ENCODE measurements around the gene STIMATE.

The STIMATE gene

DNA sequence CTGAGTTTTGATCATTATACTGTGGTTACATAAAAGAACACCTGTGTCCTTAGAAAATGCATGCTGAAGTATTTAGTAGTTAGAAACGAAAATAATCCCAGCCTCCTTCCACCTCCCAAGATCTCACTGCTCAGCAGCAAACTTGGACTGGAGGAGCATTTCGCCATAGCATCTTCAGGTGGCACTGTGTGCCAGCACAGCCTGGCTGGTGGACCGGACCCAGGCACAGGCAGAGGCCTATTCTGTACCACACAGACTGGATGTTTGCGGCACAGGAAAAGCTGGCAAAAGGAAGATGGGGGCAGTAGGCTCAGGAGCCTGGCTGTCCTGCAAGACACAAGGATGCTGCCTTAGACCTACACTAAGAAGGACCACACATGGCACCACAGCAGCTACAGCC, 10.2 kb downstream of the STIMATE start:
- TF ChIP-seq ZNF274 (IDR thresholded peaks at IDR 0.05; ENCODE audit: low read depth, low read length) (no peak), SUZ12 (IDR thresholded peaks at IDR 0.05; ENCODE audit: extremely low read depth, insufficient read depth, insufficient read length) (no peak), YY1 (IDR thresholded peaks at IDR 0.05; ENCODE audit: insufficient read depth, insufficient read length) (no peak)
- DNase-seq (ENCODE audit: low read depth, low spot score): no peak
- H3K4me1 ChIP-seq (ENCODE audit: insufficient read depth, insufficient read length): no peaks in the 10 kb centered on the region
- no peak overlapping the region for H3K4me3 ChIP-seq (ENCODE audit: insufficient read length, low read depth)
- H3K27me3 ChIP-seq (ENCODE audit: insufficient read depth, insufficient read length): no peaks in the 10 kb centered on the region
- H3K9ac ChIP-seq (ENCODE audit: insufficient read length, low read depth): no peak overlapping the region
- no peaks in the 10 kb centered on the region for H3K9me3 ChIP-seq (ENCODE audit: insufficient read depth, low read length)
- H3K36me3 ChIP-seq (ENCODE audit: insufficient read depth, insufficient read length, low read length): peaks cover 15% of the 10 kb centered on the region

DNA sequence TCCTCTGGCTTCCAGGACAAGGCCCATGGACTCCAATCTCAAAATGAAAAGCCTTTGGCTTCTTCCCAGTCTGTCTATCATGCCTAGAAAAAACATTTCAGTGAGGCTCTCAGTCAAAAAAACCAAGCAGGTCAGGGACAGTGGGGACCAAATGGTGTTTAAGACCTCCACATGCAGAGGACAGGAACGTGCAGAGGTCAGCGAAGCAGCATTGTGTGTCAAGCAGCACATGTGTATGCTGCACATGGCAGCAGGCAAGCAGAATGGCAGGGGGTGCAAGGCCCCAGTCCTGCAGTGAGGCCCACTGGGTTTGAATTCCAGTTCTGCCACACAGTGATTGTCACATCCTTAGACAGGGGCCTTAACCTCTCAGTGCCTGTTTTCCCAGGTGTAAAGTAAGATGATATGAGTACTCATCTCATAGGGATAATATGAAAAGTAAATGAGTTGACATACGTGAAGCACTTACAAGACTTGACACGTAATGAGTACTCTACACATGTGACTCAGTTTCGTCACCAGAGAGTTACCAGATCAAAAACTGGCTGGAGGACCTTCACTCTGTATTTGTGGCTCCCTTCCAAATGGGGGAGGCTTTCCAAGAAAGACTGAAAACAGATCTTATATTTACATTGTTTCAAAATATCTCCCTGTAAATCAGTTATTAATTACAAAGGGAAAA, 11.2 kb downstream of the STIMATE start:
- H3K36me3 ChIP-seq (ENCODE audit: insufficient read depth, insufficient read length, low read length): peaks cover 18% of the 10 kb centered on the region
- no peaks in the 10 kb centered on the region for H3K4me1 ChIP-seq (ENCODE audit: insufficient read depth, insufficient read length)
- no peaks in the 10 kb centered on the region for H3K27me3 ChIP-seq (ENCODE audit: insufficient read depth, insufficient read length)
- TF ChIP-seq SUZ12 (IDR thresholded peaks at IDR 0.05; ENCODE audit: extremely low read depth, insufficient read depth, insufficient read length) (no peak), YY1 (IDR thresholded peaks at IDR 0.05; ENCODE audit: insufficient read depth, insufficient read length) (no peak), ZNF274 (IDR thresholded peaks at IDR 0.05; ENCODE audit: low read depth, low read length) (no peak)
- no peaks in the 10 kb centered on the region for H3K9me3 ChIP-seq (ENCODE audit: insufficient read depth, low read length)
- no peak overlapping the region for H3K9ac ChIP-seq (ENCODE audit: insufficient read length, low read depth)
- no peak for DNase-seq (ENCODE audit: low read depth, low spot score)
- no peak overlapping the region for H3K4me3 ChIP-seq (ENCODE audit: insufficient read length, low read depth)

DNA sequence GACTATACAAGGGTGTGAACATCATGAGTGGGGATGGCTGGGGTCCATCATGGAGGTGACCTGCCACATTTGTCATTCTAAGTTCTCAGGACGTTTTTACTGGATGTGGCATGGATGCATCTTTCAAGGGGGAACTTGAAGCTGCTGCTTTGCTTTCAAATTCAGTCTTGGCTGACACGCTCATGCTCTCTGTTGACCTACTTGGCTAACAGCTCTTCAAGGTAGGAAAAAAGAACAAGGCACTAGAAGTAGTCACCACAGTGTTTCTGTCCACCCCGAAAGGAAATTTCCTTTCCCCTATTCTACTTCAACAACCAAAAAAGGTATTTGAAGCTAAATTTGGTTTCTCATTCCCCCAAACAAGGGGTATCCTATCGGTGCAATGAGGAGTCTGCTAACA, 15.0 kb downstream of the STIMATE start:
- Histone ChIP-seq H3K27me3 (ENCODE audit: insufficient read depth, insufficient read length) (no peaks in the 10 kb centered on the region), H3K9ac (ENCODE audit: insufficient read length, low read depth) (no peak overlapping the region), H3K4me1 (ENCODE audit: insufficient read depth, insufficient read length) (no peaks in the 10 kb centered on the region), H3K36me3 (ENCODE audit: insufficient read depth, insufficient read length, low read length) (peaks cover 20% of the 10 kb centered on the region), H3K9me3 (ENCODE audit: insufficient read depth, low read length) (no peaks in the 10 kb centered on the region), H3K4me3 (ENCODE audit: insufficient read length, low read depth) (no peak overlapping the region)
- DNase-seq (ENCODE audit: low read depth, low spot score): no peak
- TF ChIP-seq ZNF274 (IDR thresholded peaks at IDR 0.05; ENCODE audit: low read depth, low read length) (no peak), SUZ12 (IDR thresholded peaks at IDR 0.05; ENCODE audit: extremely low read depth, insufficient read depth, insufficient read length) (no peak), YY1 (IDR thresholded peaks at IDR 0.05; ENCODE audit: insufficient read depth, insufficient read length) (no peak)

DNA sequence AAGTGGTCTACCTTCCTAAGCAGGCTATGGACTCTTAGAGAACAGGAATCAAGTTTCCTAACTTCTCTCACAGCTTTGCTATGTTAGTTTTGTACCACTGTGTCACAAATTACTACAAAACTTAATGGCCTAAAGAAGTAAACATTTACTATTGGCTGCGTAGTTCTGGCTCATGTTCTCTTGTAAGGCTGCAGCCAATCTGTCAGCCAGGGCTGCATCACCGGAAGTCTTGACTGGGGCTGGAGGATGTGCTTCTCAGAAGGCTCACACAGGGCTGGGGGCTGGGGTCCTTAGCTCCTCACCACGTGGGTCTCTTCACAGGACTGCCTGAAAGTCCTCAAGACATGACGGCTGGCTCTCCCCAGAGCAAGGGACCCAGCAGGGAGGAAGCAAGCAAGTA, 15.5 kb downstream of the STIMATE start:
- Histone ChIP-seq H3K9ac (ENCODE audit: insufficient read length, low read depth) (no peak overlapping the region), H3K36me3 (ENCODE audit: insufficient read depth, insufficient read length, low read length) (peaks cover 20% of the 10 kb centered on the region), H3K9me3 (ENCODE audit: insufficient read depth, low read length) (no peaks in the 10 kb centered on the region), H3K4me3 (ENCODE audit: insufficient read length, low read depth) (no peak overlapping the region), H3K4me1 (ENCODE audit: insufficient read depth, insufficient read length) (no peaks in the 10 kb centered on the region), H3K27me3 (ENCODE audit: insufficient read depth, insufficient read length) (no peaks in the 10 kb centered on the region)
- TF ChIP-seq ZNF274 (IDR thresholded peaks at IDR 0.05; ENCODE audit: low read depth, low read length) (no peak), YY1 (IDR thresholded peaks at IDR 0.05; ENCODE audit: insufficient read depth, insufficient read length) (no peak)
- DNase-seq (ENCODE audit: low read depth, low spot score): no peak

DNA sequence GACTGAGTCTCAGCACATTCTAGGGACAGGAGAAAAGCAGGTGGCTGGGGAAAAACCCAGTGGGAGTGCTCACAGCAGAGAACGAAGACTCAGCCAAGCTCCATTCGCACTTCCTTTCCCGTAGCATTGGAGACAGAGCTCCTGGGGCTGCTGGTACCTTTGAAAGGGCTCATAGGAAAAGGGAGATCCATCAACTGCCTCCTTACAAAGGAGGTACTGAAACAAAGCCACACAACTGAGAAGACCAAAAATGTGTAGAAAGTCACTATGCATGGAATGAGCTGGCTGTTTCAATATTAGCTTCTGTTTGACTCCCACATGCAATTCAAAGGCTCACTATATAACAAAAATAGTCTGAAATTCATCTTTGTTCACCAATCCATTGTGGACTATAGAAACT, 16.9 kb downstream of the STIMATE start:
- TF ChIP-seq YY1 (IDR thresholded peaks at IDR 0.05; ENCODE audit: insufficient read depth, insufficient read length): no peak
- no peak for DNase-seq (ENCODE audit: low read depth, low spot score)
- Histone ChIP-seq H3K4me1 (ENCODE audit: insufficient read depth, insufficient read length) (no peaks in the 10 kb centered on the region), H3K4me3 (ENCODE audit: insufficient read length, low read depth) (no peak overlapping the region), H3K9me3 (ENCODE audit: insufficient read depth, low read length) (no peaks in the 10 kb centered on the region), H3K9ac (ENCODE audit: insufficient read length, low read depth) (no peak overlapping the region), H3K36me3 (ENCODE audit: insufficient read depth, insufficient read length, low read length) (peaks cover 10% of the 10 kb centered on the region), H3K27me3 (ENCODE audit: insufficient read depth, insufficient read length) (no peaks in the 10 kb centered on the region)

DNA sequence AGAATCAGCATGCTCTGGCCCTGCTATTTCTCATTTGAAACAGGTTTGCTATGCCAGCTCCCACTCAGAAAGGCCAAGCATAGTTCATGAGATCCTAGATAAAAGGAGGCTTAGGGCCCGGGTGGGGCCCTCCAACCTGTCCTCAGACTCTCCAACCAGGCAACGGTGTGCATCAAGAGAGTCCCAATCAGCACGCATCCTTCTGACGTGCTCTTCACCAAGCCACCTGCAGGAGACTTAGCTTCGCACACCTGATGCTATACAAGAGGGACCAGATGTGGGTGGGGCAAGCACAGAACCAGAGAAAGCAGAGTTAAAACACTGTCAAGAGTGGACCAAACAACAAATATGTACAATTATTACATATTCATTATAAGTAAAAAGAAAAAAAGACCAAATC, 17.3 kb downstream of the STIMATE start:
- H3K36me3 ChIP-seq (ENCODE audit: insufficient read depth, insufficient read length, low read length): peaks cover 8% of the 10 kb centered on the region
- no peak overlapping the region for H3K4me3 ChIP-seq (ENCODE audit: insufficient read length, low read depth)
- TF ChIP-seq ZNF274 (IDR thresholded peaks at IDR 0.05; ENCODE audit: low read depth, low read length): no peak
- no peak for TF ChIP-seq SUZ12 (IDR thresholded peaks at IDR 0.05; ENCODE audit: extremely low read depth, insufficient read depth, insufficient read length)
- no peak for TF ChIP-seq YY1 (IDR thresholded peaks at IDR 0.05; ENCODE audit: insufficient read depth, insufficient read length)
- no peaks in the 10 kb centered on the region for H3K27me3 ChIP-seq (ENCODE audit: insufficient read depth, insufficient read length)
- no peaks in the 10 kb centered on the region for H3K9me3 ChIP-seq (ENCODE audit: insufficient read depth, low read length)
- H3K4me1 ChIP-seq (ENCODE audit: insufficient read depth, insufficient read length): no peaks in the 10 kb centered on the region
- no peak for DNase-seq (ENCODE audit: low read depth, low spot score)
- H3K9ac ChIP-seq (ENCODE audit: insufficient read length, low read depth): no peak overlapping the region

DNA sequence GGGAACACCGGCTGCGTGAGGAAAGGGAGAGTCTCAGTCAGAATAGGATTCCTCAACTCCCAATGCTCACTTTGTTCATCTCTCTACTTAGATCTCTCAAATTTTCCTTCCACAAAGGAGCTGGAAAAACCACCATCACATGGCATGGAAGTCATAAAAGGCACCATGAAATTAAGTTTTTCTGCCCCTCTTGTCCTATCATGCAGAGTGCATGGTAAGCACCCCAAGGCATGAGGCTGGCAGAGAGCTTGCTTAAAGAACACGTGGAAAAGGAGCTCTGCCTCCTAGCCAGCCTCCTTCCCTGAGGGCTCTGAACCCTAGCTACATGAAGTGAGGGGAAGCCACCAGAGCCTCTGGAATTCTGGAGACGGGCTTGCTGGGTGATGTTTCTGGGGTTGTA, 17.8 kb downstream of the STIMATE start:
- H3K9me3 ChIP-seq (ENCODE audit: insufficient read depth, low read length): no peaks in the 10 kb centered on the region
- peaks cover 8% of the 10 kb centered on the region for H3K36me3 ChIP-seq (ENCODE audit: insufficient read depth, insufficient read length, low read length)
- H3K4me3 ChIP-seq (ENCODE audit: insufficient read length, low read depth): no peak overlapping the region
- no peak for DNase-seq (ENCODE audit: low read depth, low spot score)
- H3K9ac ChIP-seq (ENCODE audit: insufficient read length, low read depth): no peak overlapping the region
- no peaks in the 10 kb centered on the region for H3K27me3 ChIP-seq (ENCODE audit: insufficient read depth, insufficient read length)
- no peaks in the 10 kb centered on the region for H3K4me1 ChIP-seq (ENCODE audit: insufficient read depth, insufficient read length)
- TF ChIP-seq YY1 (IDR thresholded peaks at IDR 0.05; ENCODE audit: insufficient read depth, insufficient read length): no peak
- TF ChIP-seq ZNF274 (IDR thresholded peaks at IDR 0.05; ENCODE audit: low read depth, low read length): no peak
- TF ChIP-seq SUZ12 (IDR thresholded peaks at IDR 0.05; ENCODE audit: extremely low read depth, insufficient read depth, insufficient read length): no peak

Data from NT2/D1 (cell line).